Osteoblast (primary cell): ENCODE results near the gene ANKRD34C. TPM values are rescaled to one million over a fixed set of nuclear protein-coding genes. Genes with fewer than 3 reads are reported as not detected.
"Not testable (repeated sequence)": the region's sequence is repeated elsewhere in the genome, so short reads cannot be mapped to it uniquely, and the experiment has no call there.

ENCODE experiments used
- DNase-seq: peaks from one replicate; pipeline ENCODE4 v3.0.0; 2011; ENCODE audit warnings: low spot score, mixed read lengths; ENCODE audit not compliant: insufficient read length; ENCODE audit errors: missing footprints
- H2AFZ ChIP-seq: 2 replicates; pipeline ENCODE4 v1.6.0; 2011; ENCODE audit warnings: mild to moderate bottlenecking, low read length
- H3K27ac ChIP-seq: 2 replicates; pipeline ENCODE4 v1.5.1; 2011; ENCODE audit warnings: mild to moderate bottlenecking, low read depth, low read length, moderate library complexity
- H3K27me3 ChIP-seq: 2 replicates; pipeline ENCODE4 v1.6.0; 2012; ENCODE audit warnings: mild to moderate bottlenecking, control low read depth, inconsistent platforms, low read length, moderate library complexity; ENCODE audit not compliant: insufficient read depth
- H3K36me3 ChIP-seq: 2 replicates; pipeline ENCODE4 v1.5.1; 2011; ENCODE audit warnings: mild to moderate bottlenecking, low read length, control low read depth, moderate library complexity; ENCODE audit not compliant: insufficient read depth
- H3K4me1 ChIP-seq: 2 replicates; pipeline ENCODE4 v1.5.1; 2011; ENCODE audit warnings: mild to moderate bottlenecking, low read length, control low read depth, moderate library complexity; ENCODE audit not compliant: insufficient read depth
- H3K4me2 ChIP-seq: 2 replicates; pipeline ENCODE4 v1.6.0; 2011; ENCODE audit warnings: mild to moderate bottlenecking, low read length; ENCODE audit not compliant: insufficient read depth
- H3K4me3 ChIP-seq: fragments of 200-600 bp; sonication (generic); 3 replicates; pipeline ENCODE4 v1.5.1; 2012; ENCODE audit warnings: mild to moderate bottlenecking, low read length, inconsistent platforms; ENCODE audit not compliant: insufficient read depth
- H3K79me2 ChIP-seq: 2 replicates; pipeline ENCODE4 v1.6.0; 2012; ENCODE audit warnings: mild to moderate bottlenecking, low read length, control low read depth, inconsistent platforms; ENCODE audit not compliant: insufficient read depth
- H3K9me3 ChIP-seq: 2 replicates; pipeline ENCODE4 v1.5.1; 2011; ENCODE audit warnings: low read depth, low read length, control low read depth
- H4K20me1 ChIP-seq: 2 replicates; pipeline ENCODE4 v1.6.0; 2012; ENCODE audit warnings: mild to moderate bottlenecking, low read length, control low read depth; ENCODE audit not compliant: insufficient read depth
- CTCF ChIP-seq: IDR thresholded peaks from 2 replicates; pipeline ENCODE4 v1.5.1; 2011; ENCODE audit warnings: mild to moderate bottlenecking, low read depth, low read length, moderate library complexity; ENCODE audit errors: extremely low read depth
- total RNA-seq: library from RNA; depleted of rRNA; stranded (reverse); fragments of >200 nt; gene quantifications from 2 replicates; pipeline ENCODE4 v1.2.3, GENCODE V29; 2012

Gene ANKRD34C
- total RNA-seq, 1 donor, result not detected

GRCh38 chr15:79314811-79315210 is 32.3 kb downstream of the ANKRD34C start:
- H3K36me3 ChIP-seq, result peaks cover 60% of the 10 kb centered on the region
- H3K4me1 ChIP-seq, result peaks cover 12% of the 10 kb centered on the region
- peaks cover 86% of the 10 kb centered on the region for H3K79me2 ChIP-seq
- no peak overlapping the region for H3K27ac ChIP-seq
- no peak for TF ChIP-seq CTCF
- H3K4me3 ChIP-seq, result no peak overlapping the region
- DNase-seq, result no peak
- no peak overlapping the region for H3K4me2 ChIP-seq
- no peak overlapping the region for H2AFZ ChIP-seq
- H4K20me1 ChIP-seq, result peaks cover 56% of the 10 kb centered on the region
- H3K27me3 ChIP-seq, result peaks cover 3% of the 10 kb centered on the region
- H3K9me3 ChIP-seq, result no peaks in the 10 kb centered on the region

GRCh38 chr15:79315623-79316328 is 33.3 kb downstream of the ANKRD34C start:
- H4K20me1 ChIP-seq, result peaks cover 61% of the 10 kb centered on the region
- no peaks in the 10 kb centered on the region for H3K27me3 ChIP-seq
- H3K79me2 ChIP-seq, result peaks cover 90% of the 10 kb centered on the region
- TF ChIP-seq CTCF, result no peak
- peaks cover 64% of the 10 kb centered on the region for H3K36me3 ChIP-seq
- no peak overlapping the region for H3K4me3 ChIP-seq
- H2AFZ ChIP-seq, result no peak overlapping the region
- H3K4me2 ChIP-seq, result no peak overlapping the region
- H3K4me1 ChIP-seq, result peaks cover 8% of the 10 kb centered on the region
- DNase-seq, result no peak
- no peaks in the 10 kb centered on the region for H3K9me3 ChIP-seq
- H3K27ac ChIP-seq, result no peak overlapping the region

GRCh38 chr15:79316864-79317263 is 34.3 kb downstream of the ANKRD34C start:
- Histone ChIP-seq H3K27me3 (no peaks in the 10 kb centered on the region), H3K4me2 (no peak overlapping the region), H3K4me3 (no peak overlapping the region), H3K79me2 (peaks cover 92% of the 10 kb centered on the region), H3K36me3 (peaks cover 71% of the 10 kb centered on the region), H3K27ac (no peak overlapping the region), H2AFZ (no peak overlapping the region), H3K9me3 (no peaks in the 10 kb centered on the region), H4K20me1 (peaks cover 69% of the 10 kb centered on the region), H3K4me1 (peaks cover 6% of the 10 kb centered on the region)
- no peak for TF ChIP-seq CTCF
- no peak for DNase-seq

GRCh38 chr15:79319973-79320372 is 37.5 kb downstream of the ANKRD34C start:
- not testable (repeated sequence) for H3K4me3 ChIP-seq, H2AFZ ChIP-seq, H3K27ac ChIP-seq, H3K27me3 ChIP-seq, H3K4me2 ChIP-seq, DNase-seq, H3K9me3 ChIP-seq, H3K4me1 ChIP-seq
- Histone ChIP-seq H3K79me2 (peaks cover 77% of the 10 kb centered on the region), H4K20me1 (peaks cover 55% of the 10 kb centered on the region), H3K36me3 (peaks cover 74% of the 10 kb centered on the region)
